Stimulated activated CD4-positive, alpha-beta T cell treated with anti-CD3 and anti-CD28 coated beads, TNF-alpha, amount 100 ng/mL, for 24 hours (primary cell): Measurements from ENCODE around the gene ORC4.

Source experiments
- DNase-seq, 3 experiments: peaks; one replicate each; pipeline ENCODE4 v3.0.0-alpha.2; 2020; ENCODE audit warnings: low read depth in 3 of 3

ORC4 gene

GRCh38 chr2:147934881-147935620 lies 85.5 kb downstream of the ORC4 start:
- DNase-seq: no peak

- no peak for DNase-seq
Observed at GRCh38 chr2:147933931-147934330, 86.6 kb downstream of the ORC4 start.

- no peak for DNase-seq
Observed at GRCh38 chr2:147927053-147927588, 93.4 kb downstream of the ORC4 start.

GRCh38 chr2:147925886-147926285 lies 94.7 kb downstream of the ORC4 start:
- no peak for DNase-seq

- no peak for DNase-seq
Observed at GRCh38 chr2:147924647-147925046, 95.9 kb downstream of the ORC4 start.

- DNase-seq: no peak
Observed at GRCh38 chr2:147923846-147924245, 96.7 kb downstream of the ORC4 start.

GRCh38 chr2:147917161-147917560 lies 103.4 kb downstream of the ORC4 start:
- no peak for DNase-seq

GRCh38 chr2:147916723-147917122 lies 103.8 kb downstream of the ORC4 start:
- no peak for DNase-seq

- DNase-seq: no peak
Observed at GRCh38 chr2:147916067-147916466, 104.5 kb downstream of the ORC4 start.

GRCh38 chr2:147913701-147914480 lies 106.6 kb downstream of the ORC4 start:
- DNase-seq: no peak

- DNase-seq: peak in 1 of 3 experiments; percentile 26
Observed at GRCh38 chr2:147910990-147911473, 109.5 kb downstream of the ORC4 start.

GRCh38 chr2:147909178-147909577 lies 111.4 kb downstream of the ORC4 start:
- no peak for DNase-seq

- DNase-seq: no peak
Observed at GRCh38 chr2:147904051-147904450, 116.5 kb downstream of the ORC4 start.

- DNase-seq: no peak
Observed at GRCh38 chr2:147888680-147889079, 131.9 kb downstream of the ORC4 start.

GRCh38 chr2:147886136-147886535 lies 134.4 kb downstream of the ORC4 start:
- DNase-seq: no peak

- no peak for DNase-seq
Observed at GRCh38 chr2:147884830-147885229, 135.7 kb downstream of the ORC4 start.

GRCh38 chr2:147882631-147883030 lies 137.9 kb downstream of the ORC4 start:
- no peak for DNase-seq
